Caki2 (cell line): ENCODE measurements around the gene DLG5. TPM values are rescaled to one million over a fixed set of nuclear protein-coding genes. Genes with fewer than 3 reads are reported as not detected.

Experiments
- DNase-seq: peaks from one replicate; pipeline ENCODE4 v3.0.0-alpha.2; 2015; ENCODE audit warnings: low read depth
- in situ Hi-C: cut with HindIII; loops from 2 replicates; pipeline ENCODE4 v1.10.0; 2016; ENCODE audit warnings: low sequenced_read_pairs, low pct_unique_long_range_greater_than_20kb, mixed read lengths
- total RNA-seq: library from RNA; depleted of rRNA; stranded (reverse); fragments of >200 nt; shearing (Covaris generic); gene quantifications from 2 replicates; pipeline ENCODE4 v1.2.3, GENCODE V29; 2014; ENCODE audit warnings: low replicate concordance

Gene DLG5
- total RNA-seq, 1 experiment from 2014 or later, result 21.2 TPM

GRCh38 chr10:77959887-77960455 lies 33.4 kb upstream of the DLG5 start:
- in situ Hi-C loops, result no loop called here
- no peak for DNase-seq

GRCh38 chr10:77959384-77959783 lies 32.8 kb upstream of the DLG5 start:
- in situ Hi-C loops, result no loop called here
- DNase-seq, result no peak

GRCh38 chr10:77955136-77955535 lies 28.6 kb upstream of the DLG5 start:
- DNase-seq, result no peak
- in situ Hi-C loops, result no loop called here

- in situ Hi-C loops, result loop anchor here (10.0 kb wide), 1 partner anchor 66 kb away; no protein-coding TSS in a partner anchor
- DNase-seq, result peak; percentile 31
These were observed 22.6 kb upstream of the DLG5 start for GRCh38 chr10:77949167-77949566.

- no peak for DNase-seq
- in situ Hi-C loops, result loop anchor here (10.0 kb wide), 1 partner anchor 69 kb away; no protein-coding TSS in a partner anchor
These were observed 19.5 kb upstream of the DLG5 start for GRCh38 chr10:77946084-77946483.

- DNase-seq, result peak; percentile 69
- in situ Hi-C loops, result loop anchor here (10.0 kb wide), 1 partner anchor 70 kb away; no protein-coding TSS in a partner anchor
These were observed 18.0 kb upstream of the DLG5 start for GRCh38 chr10:77944519-77944918.

- in situ Hi-C loops, result loop anchor here (10.0 kb wide), 1 partner anchor 71 kb away; no protein-coding TSS in a partner anchor
- DNase-seq, result peak; percentile 88
These were observed 16.8 kb upstream of the DLG5 start for GRCh38 chr10:77943121-77943901.

GRCh38 chr10:77941790-77942189 lies 15.2 kb upstream of the DLG5 start:
- in situ Hi-C loops, result loop anchor here (10.0 kb wide), 1 partner anchor 73 kb away; no protein-coding TSS in a partner anchor
- no peak for DNase-seq

GRCh38 chr10:77940627-77941026 lies 14.1 kb upstream of the DLG5 start:
- no peak for DNase-seq
- in situ Hi-C loops, result loop anchor here (10.0 kb wide), 1 partner anchor 74 kb away; no protein-coding TSS in a partner anchor

- no peak for DNase-seq
- in situ Hi-C loops, result loop anchor here (10.0 kb wide), 1 partner anchor 75 kb away; no protein-coding TSS in a partner anchor
These were observed 13.7 kb upstream of the DLG5 start for GRCh38 chr10:77940225-77940624.

- in situ Hi-C loops, result loop anchor here (10.0 kb wide), 1 partner anchor 75 kb away; no protein-coding TSS in a partner anchor
- DNase-seq, result no peak
These were observed 13.0 kb upstream of the DLG5 start for GRCh38 chr10:77939561-77940001.

- DNase-seq, result no peak
- in situ Hi-C loops, result no loop called here
These were observed 10.4 kb upstream of the DLG5 start for GRCh38 chr10:77936697-77937567.

GRCh38 chr10:77932016-77932715 lies 5.6 kb upstream of the DLG5 start:
- no peak for DNase-seq
- in situ Hi-C loops, result no loop called here

- in situ Hi-C loops, result no loop called here
- no peak for DNase-seq
These were observed 1.1 kb upstream of the DLG5 start for GRCh38 chr10:77927402-77928246.

- in situ Hi-C loops, result no loop called here
- peak; percentile 56 for DNase-seq
These were observed 575 bp downstream of the DLG5 start for GRCh38 chr10:77925795-77926565.

GRCh38 chr10:77925410-77925794 lies 1.2 kb downstream of the DLG5 start:
- no peak for DNase-seq

More at GRCh38 chr10:77925410-77925794, 1.2 kb downstream of the DLG5 start:
- in situ Hi-C loops, result no loop called here
